Measurements from ENCODE around the gene WDR82. TPM values are rescaled to one million over a fixed set of nuclear protein-coding genes. Genes with fewer than 3 reads are reported as not detected.

Gene WDR82
- total RNA-seq, 1 donor from 2014 or later = 86.4 TPM

DNA sequence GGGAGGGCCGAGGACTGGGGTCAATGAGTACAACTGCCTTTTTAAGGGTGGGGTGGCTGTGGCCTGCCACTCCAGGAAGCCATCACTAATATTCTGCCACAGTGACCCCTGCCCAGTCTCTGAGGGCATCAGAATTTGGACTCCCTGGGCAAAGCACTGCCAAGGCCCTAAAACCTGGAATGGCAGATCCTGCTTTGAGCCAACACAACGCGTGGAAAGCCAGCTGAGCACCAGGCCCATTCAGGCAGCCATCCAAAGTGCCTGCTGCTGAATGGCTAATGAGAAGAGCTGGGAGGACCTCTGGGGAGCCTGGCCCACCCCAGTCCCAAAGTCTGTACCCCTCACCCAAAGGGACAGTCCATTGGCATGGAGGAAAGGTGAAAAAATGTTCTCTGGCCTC, 44.5 kb downstream of the WDR82 start:
- no peak overlapping the region for H3K27ac Mint-ChIP-seq
- intact Hi-C loops (cut with micrococcal nuclease) = no loop called here
- TF ChIP-seq, protein P1, sequence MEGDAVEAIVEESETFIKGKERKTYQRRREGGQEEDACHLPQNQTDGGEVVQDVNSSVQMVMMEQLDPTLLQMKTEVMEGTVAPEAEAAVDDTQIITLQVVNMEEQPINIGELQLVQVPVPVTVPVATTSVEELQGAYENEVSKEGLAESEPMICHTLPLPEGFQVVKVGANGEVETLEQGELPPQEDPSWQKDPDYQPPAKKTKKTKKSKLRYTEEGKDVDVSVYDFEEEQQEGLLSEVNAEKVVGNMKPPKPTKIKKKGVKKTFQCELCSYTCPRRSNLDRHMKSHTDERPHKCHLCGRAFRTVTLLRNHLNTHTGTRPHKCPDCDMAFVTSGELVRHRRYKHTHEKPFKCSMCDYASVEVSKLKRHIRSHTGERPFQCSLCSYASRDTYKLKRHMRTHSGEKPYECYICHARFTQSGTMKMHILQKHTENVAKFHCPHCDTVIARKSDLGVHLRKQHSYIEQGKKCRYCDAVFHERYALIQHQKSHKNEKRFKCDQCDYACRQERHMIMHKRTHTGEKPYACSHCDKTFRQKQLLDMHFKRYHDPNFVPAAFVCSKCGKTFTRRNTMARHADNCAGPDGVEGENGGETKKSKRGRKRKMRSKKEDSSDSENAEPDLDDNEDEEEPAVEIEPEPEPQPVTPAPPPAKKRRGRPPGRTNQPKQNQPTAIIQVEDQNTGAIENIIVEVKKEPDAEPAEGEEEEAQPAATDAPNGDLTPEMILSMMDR (IDR thresholded peaks at IDR 0.05) = no peak
- ChIA-PET POLR2A (interaction anchor here (1.6 to 7.9 kb wide), 5 partner anchors 8 to 44 kb away, joined by 4 to 111 read pairs (median 9); partner anchors contain the start of genes TLR9 and WDR82), CTCF (interaction anchor here (0.8 to 1.1 kb wide), 2 partner anchors 43 to 44 kb away, joined by 3 read pairs; partner anchors contain the start of gene WDR82)
- no peaks in the 10 kb centered on the region for H3K9me3 Mint-ChIP-seq
- peaks cover 59% of the 10 kb centered on the region for H3K36me3 Mint-ChIP-seq (ENCODE audit: low read depth)
- peaks cover 54% of the 10 kb centered on the region for H3K4me1 Mint-ChIP-seq
- DNase-seq (no peak), ATAC-seq (ENCODE audit: low read depth) (no peak)
- no peak overlapping the region for H3K4me3 Mint-ChIP-seq
- H3K27me3 Mint-ChIP-seq = no peaks in the 10 kb centered on the region

DNA sequence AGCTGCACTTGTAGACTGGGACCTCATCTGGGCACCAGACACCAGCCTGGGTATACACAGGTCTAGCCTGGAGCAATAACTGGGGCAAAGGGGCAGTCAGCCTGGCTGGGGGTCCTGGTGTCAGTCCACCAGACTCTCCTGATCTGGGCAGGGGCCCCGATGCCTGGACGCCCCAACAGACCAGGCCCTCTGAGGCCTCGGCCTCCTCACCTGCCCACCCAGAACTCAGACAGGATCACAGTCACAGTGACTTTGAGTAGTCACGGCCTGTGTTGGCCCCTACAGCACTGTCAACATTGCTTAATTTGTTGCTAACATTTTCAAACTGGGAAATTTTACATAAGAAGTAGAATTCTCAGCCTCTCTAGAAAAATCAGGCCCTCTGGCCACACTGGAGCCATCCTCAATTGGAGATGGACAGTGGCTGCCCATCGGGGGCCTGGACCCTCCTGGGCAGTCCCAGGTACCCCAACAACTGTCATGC, 45.3 kb downstream of the WDR82 start:
- intact Hi-C loops (cut with micrococcal nuclease) = no loop called here
- no peaks in the 10 kb centered on the region for H3K9me3 Mint-ChIP-seq
- ChIA-PET POLR2A (interaction anchor here (2.2 to 3.0 kb wide), 4 partner anchors 7 to 55 kb away, joined by 12 to 31 read pairs (median 21); partner anchors contain the start of genes GLYCTK, TLR9 and WDR82), CTCF (interaction anchor here (1.4 to 3.8 kb wide), 8 partner anchors 11 to 107 kb away, joined by 3 to 53 read pairs (median 11); partner anchors contain the start of genes GLYCTK, PPM1M and WDR82)
- TF ChIP-seq, protein P1 (IDR thresholded peaks at IDR 0.05) = no peak
- no peak overlapping the region for H3K4me3 Mint-ChIP-seq
- ATAC-seq (ENCODE audit: low read depth) = no peak
- H3K27me3 Mint-ChIP-seq = no peaks in the 10 kb centered on the region
- H3K27ac Mint-ChIP-seq = no peak overlapping the region
- peaks cover 58% of the 10 kb centered on the region for H3K36me3 Mint-ChIP-seq (ENCODE audit: low read depth)
- H3K4me1 Mint-ChIP-seq = peaks cover 50% of the 10 kb centered on the region
- no peak for DNase-seq

DNA sequence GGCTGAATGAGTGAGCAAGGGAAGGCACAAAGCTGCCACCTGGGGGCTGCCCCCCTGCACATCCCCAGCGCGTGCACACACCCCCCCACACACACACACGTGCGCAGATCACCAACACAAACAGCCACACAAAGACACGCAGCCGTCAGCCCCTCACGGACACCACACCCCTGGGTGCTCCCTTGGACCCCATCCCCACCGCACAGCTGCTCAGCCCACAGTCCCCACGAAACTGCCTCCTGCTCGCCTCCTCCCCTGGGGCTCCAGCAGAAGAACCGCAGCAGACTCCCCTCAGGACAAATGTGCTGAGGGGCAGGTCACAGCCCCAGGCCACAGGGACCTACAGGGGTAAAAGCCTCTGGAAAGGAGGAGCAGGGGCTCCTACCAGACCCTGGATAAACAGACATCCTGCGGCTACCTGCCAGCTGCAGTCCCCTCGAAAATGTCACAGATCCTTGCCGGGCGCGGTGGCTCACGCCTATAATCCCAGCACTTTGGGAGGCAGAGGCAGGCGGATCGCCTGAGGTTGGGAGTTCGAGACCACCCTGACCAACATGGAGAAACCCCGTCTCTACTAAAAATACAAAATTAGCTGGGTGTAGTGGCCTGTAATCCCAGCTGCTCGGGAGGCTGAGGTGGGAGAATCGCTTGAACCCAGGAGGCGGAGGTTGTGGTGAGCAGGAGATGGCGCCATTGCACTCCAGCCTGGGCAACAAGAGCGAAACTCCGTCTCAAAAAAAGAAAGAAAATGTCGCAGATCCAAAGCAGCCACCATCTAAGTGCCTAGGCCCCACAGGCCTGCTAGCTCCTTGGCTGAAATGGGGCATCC, 46.0 kb downstream of the WDR82 start:
- Mint-ChIP-seq H3K4me3 (no peak overlapping the region), H3K9me3 (no peaks in the 10 kb centered on the region), H3K27me3 (no peaks in the 10 kb centered on the region), H3K36me3 (ENCODE audit: low read depth) (peaks cover 64% of the 10 kb centered on the region), H3K27ac (no peak overlapping the region), H3K4me1 (peaks cover 50% of the 10 kb centered on the region)
- ChIA-PET CTCF (interaction anchor here (1.1 to 3.8 kb wide), 14 partner anchors 11 to 107 kb away, joined by 3 to 53 read pairs (median 7); partner anchors contain the start of genes GLYCTK, PPM1M and WDR82), POLR2A (interaction anchor here (1.4 to 3.0 kb wide), 5 partner anchors 8 to 56 kb away, joined by 4 to 31 read pairs (median 18); partner anchors contain the start of genes GLYCTK and WDR82)
- ATAC-seq (ENCODE audit: low read depth) (no peak), DNase-seq (no peak)
- intact Hi-C loops (cut with micrococcal nuclease) = no loop called here
- TF ChIP-seq, protein P1 (IDR thresholded peaks at IDR 0.05) = no peak

DNA sequence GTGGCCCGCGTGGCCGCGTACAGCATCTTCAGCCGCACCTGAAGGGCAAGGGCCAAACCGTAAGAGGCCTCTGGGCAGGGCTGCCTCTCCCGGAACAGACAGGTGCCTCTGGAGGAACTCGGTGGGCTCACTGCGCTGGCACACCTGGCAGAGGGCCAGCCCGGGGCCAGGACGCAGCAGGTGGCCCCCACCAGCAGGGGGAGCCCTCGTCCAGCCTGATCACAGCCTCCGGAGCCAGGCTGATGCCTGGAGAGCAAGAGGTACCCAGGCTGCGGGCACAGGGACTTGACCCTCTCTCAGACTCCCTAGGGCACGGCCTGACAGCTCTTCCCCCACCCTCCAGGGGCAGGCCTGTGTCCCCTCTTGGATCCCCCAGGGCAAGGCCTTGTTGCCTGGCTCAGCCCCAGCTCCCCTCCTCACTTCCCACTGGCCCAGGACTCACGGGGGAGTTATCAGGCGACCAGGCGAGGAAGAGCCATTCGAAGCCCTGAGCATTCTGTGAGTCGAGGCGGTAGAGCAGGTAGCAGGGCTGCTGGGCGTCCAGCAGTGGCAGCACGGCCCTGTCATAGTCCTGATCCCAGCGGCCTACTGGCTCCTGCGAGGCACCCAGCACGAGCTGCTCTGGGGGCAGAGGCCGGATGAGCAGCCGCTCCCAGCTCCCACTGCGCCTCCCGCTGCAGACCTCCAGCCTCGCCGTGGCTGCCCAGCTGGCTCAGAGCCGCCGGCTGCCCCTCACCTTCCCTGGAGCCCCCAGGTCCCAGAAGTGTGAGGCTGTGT, 46.8 kb downstream of the WDR82 start:
- ChIA-PET POLR2A (interaction anchor here (0.7 to 3.0 kb wide), 9 partner anchors 9 to 57 kb away, joined by 3 to 31 read pairs (median 8); partner anchors contain the start of genes GLYCTK, PPM1M and WDR82), CTCF (interaction anchor here (0.7 to 3.8 kb wide), 19 partner anchors 10 to 179 kb away, joined by 3 to 53 read pairs (median 5); partner anchors contain the start of genes GLYCTK, PPM1M and WDR82)
- no peak overlapping the region for H3K4me3 Mint-ChIP-seq
- H3K4me1 Mint-ChIP-seq = peaks cover 50% of the 10 kb centered on the region
- no peaks in the 10 kb centered on the region for H3K9me3 Mint-ChIP-seq
- H3K27ac Mint-ChIP-seq = no peak overlapping the region
- DNase-seq = peak; percentile 89
- H3K36me3 Mint-ChIP-seq (ENCODE audit: low read depth) = peaks cover 65% of the 10 kb centered on the region
- no peaks in the 10 kb centered on the region for H3K27me3 Mint-ChIP-seq
- intact Hi-C loops (cut with micrococcal nuclease) = loop anchor here (1.0 kb wide), 5 partner anchors 8 to 108 kb away; partner anchors contain the start of genes TWF2 and WDR82
- peak; percentile 90 for ATAC-seq (ENCODE audit: low read depth)
- TF ChIP-seq, protein P1 (IDR thresholded peaks at IDR 0.05) = peak; percentile 41

All from activated B cell treated with CpG ODN at 0.5 μM for 24 hours (primary cell).